ENCODE results near the gene SYNRG. TPM values are rescaled to one million over a fixed set of nuclear protein-coding genes. Genes with fewer than 3 reads are reported as not detected.

The SYNRG gene
- total and polyA plus RNA-seq, 2 donors (not counting 1 experiment from before 2014, with no cell fraction given): 20.4 to 21.5 TPM

- Histone ChIP-seq H3K27ac (ENCODE audit: insufficient read depth, low read length) (no peak overlapping the region), H3K4me1 (ENCODE audit: control insufficient read depth, extremely low read depth, insufficient read depth, low read length) (no peaks in the 10 kb centered on the region), H3K4me3 (replicated peaks in 1 of 4; ENCODE audit: control extremely low read depth in 1 of 4, insufficient read depth in 1 of 4, low read depth in 3 of 4, low read length in 4 of 4) (no peak overlapping the region), H2AFZ (ENCODE audit: low read length) (no peak overlapping the region), H3K79me2 (ENCODE audit: control insufficient read depth, insufficient read depth, low read length) (peaks cover 94% of the 10 kb centered on the region), H3K4me2 (ENCODE audit: extremely low read depth, insufficient read depth, low read length) (no peak overlapping the region), H3K9me3 (ENCODE audit: control insufficient read depth, insufficient read depth, low read depth, low read length) (no peaks in the 10 kb centered on the region), H3K36me3 (ENCODE audit: control insufficient read depth, insufficient read depth, low read length) (peaks cover 2% of the 10 kb centered on the region), H4K20me1 (ENCODE audit: control insufficient read depth, extremely low read depth, insufficient read depth, low read length) (peaks cover 2% of the 10 kb centered on the region), H3K27me3 (ENCODE audit: control insufficient read depth, insufficient read depth, low read length) (no peaks in the 10 kb centered on the region), H3K9ac (ENCODE audit: insufficient read depth, low read length) (no peak overlapping the region)
- TF ChIP-seq CTCF (conservative IDR thresholded peaks at IDR 0.05 in 1 of 2, IDR thresholded peaks at IDR 0.05 in 1 of 2; ENCODE audit: low read depth in 1 of 2, low read length in 2 of 2) (no peak), EZH2 (IDR thresholded peaks at IDR 0.05; ENCODE audit: low read length, missing control alignments) (no peak)
- no peak for DNase-seq (ENCODE audit: low read depth in 2 of 2)
Measured at GRCh38 chr17:37500378-37500777, 108.8 kb downstream of the SYNRG start.

- H3K9me3 ChIP-seq (ENCODE audit: control insufficient read depth, insufficient read depth, low read depth, low read length): no peaks in the 10 kb centered on the region
- H3K27ac ChIP-seq (ENCODE audit: insufficient read depth, low read length): no peak overlapping the region
- no peak overlapping the region for H3K4me3 ChIP-seq (replicated peaks in 1 of 4; ENCODE audit: control extremely low read depth in 1 of 4, insufficient read depth in 1 of 4, low read depth in 3 of 4, low read length in 4 of 4)
- peaks cover 2% of the 10 kb centered on the region for H3K36me3 ChIP-seq (ENCODE audit: control insufficient read depth, insufficient read depth, low read length)
- H4K20me1 ChIP-seq (ENCODE audit: control insufficient read depth, extremely low read depth, insufficient read depth, low read length): no peaks in the 10 kb centered on the region
- H3K4me2 ChIP-seq (ENCODE audit: extremely low read depth, insufficient read depth, low read length): no peak overlapping the region
- no peak overlapping the region for H2AFZ ChIP-seq (ENCODE audit: low read length)
- H3K9ac ChIP-seq (ENCODE audit: insufficient read depth, low read length): no peak overlapping the region
- no peaks in the 10 kb centered on the region for H3K27me3 ChIP-seq (ENCODE audit: control insufficient read depth, insufficient read depth, low read length)
- H3K4me1 ChIP-seq (ENCODE audit: control insufficient read depth, extremely low read depth, insufficient read depth, low read length): peaks cover 16% of the 10 kb centered on the region
- TF ChIP-seq EZH2 (IDR thresholded peaks at IDR 0.05; ENCODE audit: low read length, missing control alignments) (no peak), CTCF (conservative IDR thresholded peaks at IDR 0.05 in 1 of 2, IDR thresholded peaks at IDR 0.05 in 1 of 2; ENCODE audit: low read depth in 1 of 2, low read length in 2 of 2) (no peak)
- H3K79me2 ChIP-seq (ENCODE audit: control insufficient read depth, insufficient read depth, low read length): peaks cover 92% of the 10 kb centered on the region
- no peak for DNase-seq (ENCODE audit: low read depth in 2 of 2)
Measured at GRCh38 chr17:37494971-37495370, 114.2 kb downstream of the SYNRG start.

GRCh38 chr17:37494401-37494831, 114.8 kb downstream of the SYNRG start:
- Histone ChIP-seq H3K27me3 (ENCODE audit: control insufficient read depth, insufficient read depth, low read length) (no peaks in the 10 kb centered on the region), H3K79me2 (ENCODE audit: control insufficient read depth, insufficient read depth, low read length) (peaks cover 87% of the 10 kb centered on the region), H3K27ac (ENCODE audit: insufficient read depth, low read length) (peak overlapping the region; percentile 98), H3K4me3 (replicated peaks in 1 of 4; ENCODE audit: control extremely low read depth in 1 of 4, insufficient read depth in 1 of 4, low read depth in 3 of 4, low read length in 4 of 4) (peak overlapping the region in 1 of 4 experiments; percentile 24), H2AFZ (ENCODE audit: low read length) (no peak overlapping the region), H3K9ac (ENCODE audit: insufficient read depth, low read length) (peak overlapping the region; percentile 26), H3K9me3 (ENCODE audit: control insufficient read depth, insufficient read depth, low read depth, low read length) (no peaks in the 10 kb centered on the region), H3K4me2 (ENCODE audit: extremely low read depth, insufficient read depth, low read length) (peak overlapping the region; percentile 69), H3K4me1 (ENCODE audit: control insufficient read depth, extremely low read depth, insufficient read depth, low read length) (peaks cover 16% of the 10 kb centered on the region), H4K20me1 (ENCODE audit: control insufficient read depth, extremely low read depth, insufficient read depth, low read length) (no peaks in the 10 kb centered on the region), H3K36me3 (ENCODE audit: control insufficient read depth, insufficient read depth, low read length) (peaks cover 2% of the 10 kb centered on the region)
- TF ChIP-seq EZH2 (IDR thresholded peaks at IDR 0.05; ENCODE audit: low read length, missing control alignments) (no peak), CTCF (conservative IDR thresholded peaks at IDR 0.05 in 1 of 2, IDR thresholded peaks at IDR 0.05 in 1 of 2; ENCODE audit: low read depth in 1 of 2, low read length in 2 of 2) (no peak)
- DNase-seq (ENCODE audit: low read depth in 2 of 2): peak in 1 of 2 donors; percentile 18

All from fibroblast of lung (primary cell).